Esophagus muscularis mucosa (tissue), 4 donors: ENCODE data around the gene NIT2. TPM values are rescaled to one million over a fixed set of nuclear protein-coding genes. Genes with fewer than 3 reads are reported as not detected.
A peak's percentile ranks its signal among the peaks of the same experiment; 100 is the strongest.

Experiments used
- DNase-seq: peaks from one replicate; pipeline ENCODE4 v3.0.0-alpha.2; 2017; ENCODE audit errors: extremely low spot score
- H3K27ac ChIP-seq, 4 donors: fragments of 200-600 bp; sonication (generic); replicated peaks in 1 of 4; 1 replicate in 3 of 4; 2 replicates in 1 of 4; pipeline ENCODE4 v1.5.1; 2016 to 2019; ENCODE audit warnings: mild to moderate bottlenecking in 1 of 4
- H3K27me3 ChIP-seq, 4 donors: fragments of 200-600 bp; sonication (generic); one replicate each; pipeline versions ENCODE4 v1.5.1 to v1.6.0; 2016 to 2019
- H3K36me3 ChIP-seq, 4 donors: fragments of 200-600 bp; sonication (generic); one replicate each; pipeline ENCODE4 v1.5.1; 2016 to 2019
- H3K4me1 ChIP-seq, 4 donors: fragments of 200-600 bp; sonication (generic); one replicate each; pipeline ENCODE4 v1.5.1; 2016 to 2019
- H3K4me3 ChIP-seq, 4 donors: fragments of 200-600 bp; sonication (generic); 1 replicate in 2 of 4; 2 replicates in 2 of 4; pipeline ENCODE4 v1.5.1; 2016 to 2019; ENCODE audit warnings: mild to moderate bottlenecking in 4 of 4, moderate library complexity in 1 of 4
- H3K9me3 ChIP-seq, 4 donors: fragments of 200-600 bp; sonication (generic); 1 replicate in 3 of 4; 2 replicates in 1 of 4; pipeline ENCODE4 v1.5.1; 2016 to 2019
- EP300 ChIP-seq: sonication (generic); formaldehyde crosslinking; IDR thresholded peaks from one replicate; pipeline ENCODE4 v1.6.1; 2017; ENCODE audit warnings: antibody characterized with exemption
- POLR2A ChIP-seq: fragments of 450-650 bp; IDR thresholded peaks from one replicate; pipeline ENCODE4 v1.6.1; 2017; ENCODE audit warnings: antibody characterized with exemption, moderate library complexity, mild to moderate bottlenecking, low read depth
- POLR2AphosphoS5 ChIP-seq, 2 donors: sonication (generic); formaldehyde crosslinking; IDR thresholded peaks; one replicate each; pipeline ENCODE4 v1.6.1; 2017; ENCODE audit warnings: antibody characterized with exemption in 2 of 2
- WGBS: methylation state at CpG from one replicate; pipeline ENCODE4 v1.1.5; 2018; 5-methylcytosine and 5-hydroxymethylcytosine counted together
- intact Hi-C: fragments of 100-400 bp; cut with DNase I; formaldehyde crosslinking; loops from one replicate; pipeline ENCODE4 v1.15.1; 2023
- total RNA-seq, 4 donors: library from RNA; depleted of rRNA; stranded (reverse); fragments of >200 nt; gene quantifications; one replicate each; pipeline versions ENCODE4 v1.1.0 to v1.2.1, GENCODE V29; 2016
- TF ChIP-seq, protein P1 (sequence below), 3 experiments: fragments of 200-600 bp in 2 of 3; fragments of 450-650 bp in 1 of 3; sonication (generic) in 2 of 3; IDR thresholded peaks; one replicate each; pipeline ENCODE4 v1.5.1; 2017 to 2019; ENCODE audit warnings: antibody characterized with exemption in 3 of 3, mild to moderate bottlenecking in 2 of 3, moderate library complexity in 1 of 3

Gene NIT2
- total RNA-seq, 4 donors from 2014 or later, result 15.6 to 34.1 (median 18.5) TPM

DNA sequence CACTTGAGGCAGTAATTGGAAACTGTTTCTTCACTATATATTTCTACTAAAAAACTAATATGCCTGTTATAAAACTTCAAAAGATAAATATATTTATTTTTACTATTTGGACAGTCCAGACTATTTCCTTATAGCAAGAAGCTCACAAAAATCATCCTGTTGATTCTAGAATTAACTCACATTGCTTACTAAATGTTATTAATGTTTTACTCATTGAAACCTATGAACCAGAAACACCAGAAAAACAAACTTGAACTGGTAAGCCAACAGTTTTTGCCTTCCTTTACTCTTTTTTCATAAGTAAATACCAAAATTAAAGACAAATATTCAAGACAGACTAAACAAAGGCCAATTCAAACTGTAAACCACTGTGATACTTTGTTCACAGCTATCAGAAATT lies 40.0 kb downstream of the NIT2 start:
- Histone ChIP-seq H3K4me1 (no peaks in the 10 kb centered on the region), H3K27ac (no peak overlapping the region), H3K36me3 (peaks cover 33 to 92% (median 59%) of the 10 kb centered on the region in 4 donors), H3K27me3 (no peaks in the 10 kb centered on the region), H3K4me3 (no peak overlapping the region), H3K9me3 (no peaks in the 10 kb centered on the region)
- DNase-seq, result no peak
- intact Hi-C loops, result no loop called here
- no peak for TF ChIP-seq EP300
- TF ChIP-seq, protein P1, sequence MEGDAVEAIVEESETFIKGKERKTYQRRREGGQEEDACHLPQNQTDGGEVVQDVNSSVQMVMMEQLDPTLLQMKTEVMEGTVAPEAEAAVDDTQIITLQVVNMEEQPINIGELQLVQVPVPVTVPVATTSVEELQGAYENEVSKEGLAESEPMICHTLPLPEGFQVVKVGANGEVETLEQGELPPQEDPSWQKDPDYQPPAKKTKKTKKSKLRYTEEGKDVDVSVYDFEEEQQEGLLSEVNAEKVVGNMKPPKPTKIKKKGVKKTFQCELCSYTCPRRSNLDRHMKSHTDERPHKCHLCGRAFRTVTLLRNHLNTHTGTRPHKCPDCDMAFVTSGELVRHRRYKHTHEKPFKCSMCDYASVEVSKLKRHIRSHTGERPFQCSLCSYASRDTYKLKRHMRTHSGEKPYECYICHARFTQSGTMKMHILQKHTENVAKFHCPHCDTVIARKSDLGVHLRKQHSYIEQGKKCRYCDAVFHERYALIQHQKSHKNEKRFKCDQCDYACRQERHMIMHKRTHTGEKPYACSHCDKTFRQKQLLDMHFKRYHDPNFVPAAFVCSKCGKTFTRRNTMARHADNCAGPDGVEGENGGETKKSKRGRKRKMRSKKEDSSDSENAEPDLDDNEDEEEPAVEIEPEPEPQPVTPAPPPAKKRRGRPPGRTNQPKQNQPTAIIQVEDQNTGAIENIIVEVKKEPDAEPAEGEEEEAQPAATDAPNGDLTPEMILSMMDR (IDR thresholded peaks at IDR 0.05), result no peak
- TF ChIP-seq POLR2AphosphoS5 (IDR thresholded peaks at IDR 0.05), result no peak
- no peak for TF ChIP-seq POLR2A

DNA sequence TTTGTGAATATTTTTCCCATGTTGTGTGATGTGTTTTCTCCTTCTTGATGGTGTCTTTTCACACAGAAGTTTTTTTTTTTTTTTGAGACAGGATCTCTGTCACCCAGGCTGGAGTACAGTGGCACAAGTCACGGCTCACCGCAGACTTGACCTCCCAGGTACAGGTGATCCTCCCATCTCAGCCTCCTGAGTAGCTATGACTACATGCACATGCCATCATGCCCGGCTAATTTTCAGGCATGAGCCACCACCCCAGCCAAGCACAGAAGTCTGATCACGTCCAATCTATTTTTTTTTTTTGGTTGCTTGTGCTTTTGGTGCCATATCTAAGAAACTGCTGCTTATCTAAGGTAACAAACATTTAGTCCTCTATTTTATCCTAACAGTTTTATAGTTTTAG lies 41.7 kb downstream of the NIT2 start:
- no peaks in the 10 kb centered on the region for H3K9me3 ChIP-seq
- no peak for TF ChIP-seq POLR2AphosphoS5 (IDR thresholded peaks at IDR 0.05)
- TF ChIP-seq, protein P1 (IDR thresholded peaks at IDR 0.05), result no peak
- TF ChIP-seq POLR2A, result no peak
- no peak for TF ChIP-seq EP300
- intact Hi-C loops, result no loop called here
- no peaks in the 10 kb centered on the region for H3K27me3 ChIP-seq
- H3K4me3 ChIP-seq, result no peak overlapping the region
- H3K36me3 ChIP-seq, result peaks cover 31 to 96% (median 63%) of the 10 kb centered on the region in 4 donors
- no peaks in the 10 kb centered on the region for H3K4me1 ChIP-seq
- no peak overlapping the region for H3K27ac ChIP-seq
- WGBS, result 92% methylated on average over 4 of the region's 4 CpGs
- no peak for DNase-seq

DNA sequence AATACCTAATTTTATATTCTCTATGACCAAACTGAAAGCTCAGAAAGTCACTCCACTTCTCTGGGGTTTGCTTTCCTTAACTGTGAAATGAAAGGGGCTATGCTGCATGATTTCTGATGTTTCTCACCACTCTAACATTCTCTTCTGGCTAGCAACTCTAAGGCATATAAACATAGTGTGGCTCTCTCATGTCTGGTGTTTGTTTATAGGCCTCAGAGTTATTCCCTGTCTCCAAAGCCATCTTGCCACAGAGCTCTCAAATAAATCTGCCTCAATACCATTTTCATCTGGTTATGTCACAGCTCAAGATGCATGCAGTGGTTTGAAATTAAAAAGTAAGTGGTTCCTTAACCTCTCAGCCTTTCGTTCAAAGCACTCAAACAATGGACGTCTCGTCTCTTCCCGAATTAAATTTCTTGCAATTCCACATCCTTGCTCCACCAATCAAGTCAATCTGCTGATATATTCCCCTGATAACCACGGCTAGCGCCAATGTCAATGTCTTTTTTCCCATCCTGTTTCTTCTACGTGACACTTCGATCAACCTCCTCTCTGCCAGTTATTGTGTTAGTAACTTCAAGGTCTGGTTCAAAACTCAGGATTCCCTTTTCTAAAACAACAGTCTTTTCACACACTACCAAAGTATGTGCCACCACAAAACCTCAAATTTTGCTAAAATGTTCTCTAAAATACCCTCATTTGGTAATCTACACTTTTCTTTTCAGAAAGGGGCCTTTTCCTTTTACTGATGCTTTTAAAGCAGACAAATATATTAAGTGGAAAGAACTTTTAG lies 50.4 kb downstream of the NIT2 start:
- Histone ChIP-seq H3K27ac (peak overlapping the region in 3 of 4 donors; percentile 8 to 24 (median 10)), H3K4me3 (no peak overlapping the region), H3K27me3 (no peaks in the 10 kb centered on the region), H3K4me1 (peaks cover 21 to 38% (median 34%) of the 10 kb centered on the region in 4 donors), H3K36me3 (peaks cover 10 to 54% (median 34%) of the 10 kb centered on the region in 4 donors), H3K9me3 (peaks cover 0 to 8% (median 5%) of the 10 kb centered on the region in 4 donors)
- DNase-seq, result no peak
- WGBS, result 77% methylated on average over 8 of the region's 8 CpGs
- TF ChIP-seq POLR2A, result no peak
- no peak for TF ChIP-seq EP300
- TF ChIP-seq POLR2AphosphoS5 (IDR thresholded peaks at IDR 0.05), result no peak
- TF ChIP-seq, protein P1 (IDR thresholded peaks at IDR 0.05), result no peak
- intact Hi-C loops, result no loop called here

DNA sequence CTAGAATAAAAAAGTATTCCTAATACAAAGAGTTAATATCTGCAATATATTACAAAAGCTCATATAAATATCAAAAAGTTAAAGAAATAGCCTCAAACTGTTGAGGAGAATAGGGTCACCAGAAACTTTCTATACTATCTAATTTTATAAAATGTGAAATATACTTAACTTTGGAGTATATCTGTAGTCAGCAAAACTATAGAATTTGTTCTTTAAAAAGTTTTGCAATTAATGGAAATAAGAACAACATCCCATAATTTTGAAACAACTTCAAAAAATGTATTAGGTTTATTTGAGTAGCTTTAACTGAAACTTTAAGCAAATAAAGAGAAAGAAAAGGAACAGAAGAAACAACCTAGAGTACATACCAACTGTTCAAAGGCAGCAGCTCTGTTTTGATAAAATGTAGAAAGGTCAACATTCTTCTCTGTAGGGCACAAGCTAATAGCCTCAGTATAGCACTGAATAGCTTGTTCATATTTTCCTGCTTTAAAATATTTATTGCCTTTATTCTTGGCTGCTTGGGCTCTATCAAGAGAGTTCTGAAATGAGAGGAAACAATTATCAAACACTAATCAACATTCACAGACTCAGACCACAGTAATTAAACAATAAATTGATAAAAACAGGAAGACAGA lies 52.0 kb downstream of the NIT2 start:
- Histone ChIP-seq H3K36me3 (peaks cover 9 to 37% (median 26%) of the 10 kb centered on the region in 4 donors), H3K27me3 (no peaks in the 10 kb centered on the region), H3K4me1 (peaks cover 24 to 38% (median 34%) of the 10 kb centered on the region in 4 donors), H3K27ac (peak overlapping the region in 1 of 4 donors; percentile 5), H3K9me3 (peaks cover 0 to 8% (median 5%) of the 10 kb centered on the region in 4 donors), H3K4me3 (no peak overlapping the region)
- TF ChIP-seq POLR2AphosphoS5 (IDR thresholded peaks at IDR 0.05), result no peak
- TF ChIP-seq, protein P1 (IDR thresholded peaks at IDR 0.05), result no peak
- TF ChIP-seq EP300, result no peak
- no peak for TF ChIP-seq POLR2A
- DNase-seq, result no peak
- intact Hi-C loops, result no loop called here
